Panc1 (cell line): ENCODE results near the gene BOK. TPM values are rescaled to one million over a fixed set of nuclear protein-coding genes. Genes with fewer than 3 reads are reported as not detected.

Source experiments
- ATAC-seq: fragments of 200-7000 bp; cut with Tn5 transposase; 2 replicates; pipeline ENCODE4 v1.9.1; 2020; ENCODE audit warnings: mild to moderate bottlenecking, moderate library complexity
- BruUV-seq: library from RNA; stranded (reverse); fragments of 400-500 nt; replicated peaks from 2 replicates; lab custom pipeline; 2021; lab: Mats Ljungman, UMichigan
- CTCF ChIA-PET: fragments of 300-600 bp; sonication (Branson Sonifier 250); formaldehyde crosslinking; loops from one replicate; lab custom pipeline; 2022; ENCODE audit warnings: antibody characterized with exemption; lab: Charles Lee
- POLR2A ChIA-PET: fragments of 300-600 bp; sonication (Branson Sonifier 250); formaldehyde crosslinking; loops from one replicate; lab custom pipeline; 2022; ENCODE audit warnings: antibody characterized with exemption; lab: Charles Lee
- DNase-seq: peaks from one replicate; pipeline ENCODE4 v3.0.0-alpha.2; 2010; ENCODE audit warnings: low read depth, low spot score
- H3K27ac ChIP-seq: 2 replicates; pipeline ENCODE4 v1.5.1; 2011; ENCODE audit warnings: mild to moderate bottlenecking, low read length, inconsistent platforms
- H3K27me3 ChIP-seq: fragments of 200-500 bp; sonication (Bioruptor generic); 2 replicates; pipeline ENCODE4 v1.6.0; 2014; ENCODE audit warnings: low read length, inconsistent platforms; ENCODE audit not compliant: control insufficient read depth, insufficient read depth
- H3K36me3 ChIP-seq: fragments of 200-500 bp; sonication (Bioruptor generic); 2 replicates; pipeline ENCODE4 v1.5.1; 2014; ENCODE audit warnings: inconsistent platforms, mild to moderate bottlenecking, low read length, moderate library complexity; ENCODE audit not compliant: control insufficient read depth, insufficient read depth
- H3K4me1 ChIP-seq: 2 replicates; pipeline ENCODE4 v1.5.1; 2011; ENCODE audit warnings: inconsistent platforms, mild to moderate bottlenecking, low read length, moderate library complexity; ENCODE audit not compliant: control insufficient read depth, insufficient read depth
- H3K4me3 ChIP-seq, 2 experiments: 2 replicates each; pipeline ENCODE4 v1.5.1; 2011 to 2012; ENCODE audit warnings: low read depth in 2 of 2, low read length in 2 of 2, mild to moderate bottlenecking in 2 of 2, inconsistent platforms in 1 of 2, moderate library complexity in 1 of 2
- H3K9me3 ChIP-seq: fragments of 200-500 bp; sonication (Bioruptor generic); 2 replicates; pipeline ENCODE4 v1.5.1; 2014; ENCODE audit warnings: low read depth, mild to moderate bottlenecking, inconsistent platforms, low read length, moderate library complexity; ENCODE audit not compliant: control insufficient read depth, insufficient read depth
- POLR2AphosphoS5 ChIP-seq: IDR thresholded peaks from 2 replicates; pipeline ENCODE4 v1.6.1; 2012; ENCODE audit warnings: mild to moderate bottlenecking, low read depth, low read length, moderate library complexity
- SIN3A ChIP-seq: IDR thresholded peaks from 2 replicates; pipeline ENCODE4 v1.6.1; 2012; ENCODE audit warnings: low read depth, mild to moderate bottlenecking, low read length, moderate library complexity, borderline replicate concordance; ENCODE audit not compliant: insufficient read depth
- TCF7L2 ChIP-seq: IDR thresholded peaks from 2 replicates; pipeline ENCODE4 v1.6.1; 2011; ENCODE audit warnings: mild to moderate bottlenecking, low read depth, low read length, inconsistent platforms
- in situ Hi-C: cut with HindIII; loops from 2 replicates; pipeline ENCODE4 v1.10.0; 2016; ENCODE audit warnings: low sequenced_read_pairs, low pct_unique_long_range_greater_than_20kb
- intact Hi-C: fragments of 100-400 bp; cut with micrococcal nuclease; formaldehyde crosslinking; loops from one replicate; pipeline ENCODE4 v1.10.0; 2022; ENCODE audit not compliant: unreplicated experiment
- total RNA-seq: library from RNA; stranded (reverse); gene quantifications from one replicate; pipeline ENCODE4 v1.2.1, GENCODE V29; 2021; ENCODE audit not compliant: unreplicated experiment
- TF ChIP-seq, protein P1 (sequence below): fragments of 450-650 bp; IDR thresholded peaks from 2 replicates; pipeline ENCODE4 v1.5.1; 2017; ENCODE audit warnings: mild to moderate bottlenecking
- TF ChIP-seq, protein P2 (sequence below), 2 experiments: IDR thresholded peaks; 2 replicates each; pipeline ENCODE4 v1.6.1; 2011 to 2012; ENCODE audit warnings: low read depth in 2 of 2, control low read depth in 1 of 2, low read length in 1 of 2, mild to moderate bottlenecking in 1 of 2, moderate library complexity in 1 of 2; ENCODE audit not compliant: insufficient read depth in 1 of 2

BOK gene
- total RNA-seq, 1 experiment from 2014 or later: 39.1 TPM

DNA sequence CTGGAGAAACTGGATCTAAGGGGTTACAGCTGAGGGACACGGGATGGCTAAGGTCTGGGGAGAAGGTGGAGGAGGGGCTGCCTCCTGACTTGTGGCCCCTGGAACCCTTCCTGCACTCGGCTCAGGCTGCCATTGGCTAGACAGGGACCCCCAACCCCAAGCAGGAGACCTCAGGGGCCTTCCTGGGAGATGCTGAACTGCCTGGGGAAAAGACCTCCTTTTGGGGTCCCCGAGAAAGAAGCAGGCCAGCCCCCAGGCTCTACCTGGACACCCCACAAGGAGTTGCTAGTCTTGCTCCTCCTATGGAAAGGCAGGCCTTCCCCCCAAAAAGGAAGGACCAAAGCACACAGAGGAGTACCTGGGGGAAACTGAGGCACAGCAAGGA lies 10.1 kb upstream of the BOK start:
- no peaks in the 10 kb centered on the region for H3K9me3 ChIP-seq
- in situ Hi-C loops: no loop called here
- intact Hi-C loops: no loop called here

DNA sequence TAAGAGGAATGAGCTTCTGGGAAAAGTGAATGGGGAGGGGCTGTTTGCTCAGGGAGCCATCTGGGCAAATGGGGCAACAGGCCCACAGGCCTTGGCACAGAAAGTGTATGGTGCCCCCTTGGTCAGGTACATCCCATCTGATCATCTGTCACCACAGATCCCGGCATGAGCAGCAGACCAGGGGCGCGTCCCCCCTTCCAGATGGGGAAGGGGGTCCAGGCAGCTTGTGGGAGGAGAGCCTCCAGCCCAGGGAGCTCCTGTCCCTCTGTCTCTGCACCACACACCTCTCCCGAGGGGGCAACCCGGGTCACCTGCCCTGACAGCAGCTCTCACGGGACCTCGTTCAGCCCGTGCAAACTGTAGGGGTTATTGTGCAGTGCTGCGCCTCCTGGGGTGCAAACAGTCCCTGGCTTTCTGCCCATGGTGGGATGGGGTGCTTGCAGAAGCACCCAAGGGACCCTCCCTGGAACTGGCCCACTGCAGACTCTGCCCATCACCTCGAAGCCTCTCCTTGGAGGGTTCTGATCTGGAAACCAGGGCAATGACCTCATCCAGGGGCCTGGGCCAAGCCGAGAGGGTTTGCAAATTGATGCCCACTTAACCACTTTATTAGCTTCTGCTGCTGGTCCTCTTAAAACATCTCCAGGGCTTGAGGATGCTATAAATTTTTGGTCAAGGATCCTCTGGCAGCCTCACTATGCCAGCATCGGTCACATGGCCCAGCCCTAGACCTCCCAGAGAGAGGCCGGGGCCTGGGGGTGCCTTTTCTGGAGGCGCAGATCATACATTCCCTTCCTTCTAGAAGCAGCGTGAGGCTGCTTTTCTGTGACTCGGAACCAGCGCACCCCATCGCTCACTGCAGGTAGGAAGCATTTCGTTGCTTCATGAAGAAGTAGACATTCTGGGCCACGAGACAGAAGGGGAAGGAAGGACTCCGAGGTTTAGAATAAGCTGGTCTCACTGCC lies 7.6 kb upstream of the BOK start:
- intact Hi-C loops: no loop called here
- no TSS peak for BruUV-seq
- no peaks in the 10 kb centered on the region for H3K27me3 ChIP-seq
- peaks cover 11% of the 10 kb centered on the region for H3K4me1 ChIP-seq
- H3K4me3 ChIP-seq: no peak overlapping the region
- POLR2A ChIA-PET: no interaction called here
- in situ Hi-C loops: no loop called here
- no peak overlapping the region for H3K27ac ChIP-seq
- no peak for TF ChIP-seq TCF7L2
- TF ChIP-seq, protein P1, sequence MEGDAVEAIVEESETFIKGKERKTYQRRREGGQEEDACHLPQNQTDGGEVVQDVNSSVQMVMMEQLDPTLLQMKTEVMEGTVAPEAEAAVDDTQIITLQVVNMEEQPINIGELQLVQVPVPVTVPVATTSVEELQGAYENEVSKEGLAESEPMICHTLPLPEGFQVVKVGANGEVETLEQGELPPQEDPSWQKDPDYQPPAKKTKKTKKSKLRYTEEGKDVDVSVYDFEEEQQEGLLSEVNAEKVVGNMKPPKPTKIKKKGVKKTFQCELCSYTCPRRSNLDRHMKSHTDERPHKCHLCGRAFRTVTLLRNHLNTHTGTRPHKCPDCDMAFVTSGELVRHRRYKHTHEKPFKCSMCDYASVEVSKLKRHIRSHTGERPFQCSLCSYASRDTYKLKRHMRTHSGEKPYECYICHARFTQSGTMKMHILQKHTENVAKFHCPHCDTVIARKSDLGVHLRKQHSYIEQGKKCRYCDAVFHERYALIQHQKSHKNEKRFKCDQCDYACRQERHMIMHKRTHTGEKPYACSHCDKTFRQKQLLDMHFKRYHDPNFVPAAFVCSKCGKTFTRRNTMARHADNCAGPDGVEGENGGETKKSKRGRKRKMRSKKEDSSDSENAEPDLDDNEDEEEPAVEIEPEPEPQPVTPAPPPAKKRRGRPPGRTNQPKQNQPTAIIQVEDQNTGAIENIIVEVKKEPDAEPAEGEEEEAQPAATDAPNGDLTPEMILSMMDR: no peak
- no peak for TF ChIP-seq POLR2AphosphoS5
- TF ChIP-seq, protein P2, sequence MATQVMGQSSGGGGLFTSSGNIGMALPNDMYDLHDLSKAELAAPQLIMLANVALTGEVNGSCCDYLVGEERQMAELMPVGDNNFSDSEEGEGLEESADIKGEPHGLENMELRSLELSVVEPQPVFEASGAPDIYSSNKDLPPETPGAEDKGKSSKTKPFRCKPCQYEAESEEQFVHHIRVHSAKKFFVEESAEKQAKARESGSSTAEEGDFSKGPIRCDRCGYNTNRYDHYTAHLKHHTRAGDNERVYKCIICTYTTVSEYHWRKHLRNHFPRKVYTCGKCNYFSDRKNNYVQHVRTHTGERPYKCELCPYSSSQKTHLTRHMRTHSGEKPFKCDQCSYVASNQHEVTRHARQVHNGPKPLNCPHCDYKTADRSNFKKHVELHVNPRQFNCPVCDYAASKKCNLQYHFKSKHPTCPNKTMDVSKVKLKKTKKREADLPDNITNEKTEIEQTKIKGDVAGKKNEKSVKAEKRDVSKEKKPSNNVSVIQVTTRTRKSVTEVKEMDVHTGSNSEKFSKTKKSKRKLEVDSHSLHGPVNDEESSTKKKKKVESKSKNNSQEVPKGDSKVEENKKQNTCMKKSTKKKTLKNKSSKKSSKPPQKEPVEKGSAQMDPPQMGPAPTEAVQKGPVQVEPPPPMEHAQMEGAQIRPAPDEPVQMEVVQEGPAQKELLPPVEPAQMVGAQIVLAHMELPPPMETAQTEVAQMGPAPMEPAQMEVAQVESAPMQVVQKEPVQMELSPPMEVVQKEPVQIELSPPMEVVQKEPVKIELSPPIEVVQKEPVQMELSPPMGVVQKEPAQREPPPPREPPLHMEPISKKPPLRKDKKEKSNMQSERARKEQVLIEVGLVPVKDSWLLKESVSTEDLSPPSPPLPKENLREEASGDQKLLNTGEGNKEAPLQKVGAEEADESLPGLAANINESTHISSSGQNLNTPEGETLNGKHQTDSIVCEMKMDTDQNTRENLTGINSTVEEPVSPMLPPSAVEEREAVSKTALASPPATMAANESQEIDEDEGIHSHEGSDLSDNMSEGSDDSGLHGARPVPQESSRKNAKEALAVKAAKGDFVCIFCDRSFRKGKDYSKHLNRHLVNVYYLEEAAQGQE (IDR thresholded peaks at IDR 0.05; ENCODE audit: insufficient read depth in 1 of 2, low read depth in 2 of 2, low read length in 1 of 2): no peak
- TF ChIP-seq SIN3A: no peak
- ATAC-seq (no peak), DNase-seq (no peak)
- H3K36me3 ChIP-seq: no peaks in the 10 kb centered on the region
- CTCF ChIA-PET: interaction anchor here (0.6 kb wide), 1 partner anchor 11 kb away, joined by 3 read pairs; no protein-coding TSS in a partner anchor
- H3K9me3 ChIP-seq: no peaks in the 10 kb centered on the region

More for the DNA sequence above, 10.1 kb upstream of the BOK start:
- DNase-seq (no peak), ATAC-seq (no peak)
- H3K27me3 ChIP-seq: no peaks in the 10 kb centered on the region
- no peaks in the 10 kb centered on the region for H3K36me3 ChIP-seq
- no peak overlapping the region for H3K4me3 ChIP-seq
- H3K27ac ChIP-seq: no peak overlapping the region
- no TSS peak for BruUV-seq
- ChIA-PET CTCF (no interaction called here), POLR2A (no interaction called here)
- peaks cover 9% of the 10 kb centered on the region for H3K4me1 ChIP-seq
- TF ChIP-seq, protein P2 (IDR thresholded peaks at IDR 0.05; ENCODE audit: insufficient read depth in 1 of 2, low read depth in 2 of 2, low read length in 1 of 2): no peak
- TF ChIP-seq SIN3A (no peak), POLR2AphosphoS5 (no peak), TCF7L2 (no peak)
- TF ChIP-seq, protein P1: no peak
